SU-DHL-6 (cell line): Measurements from ENCODE around the gene XRCC4.

ENCODE experiments used
- H2AFZ ChIP-seq: fragments of 200-600 bp; sonication (generic); 2 replicates; pipeline ENCODE4 v1.6.1; 2014; ENCODE audit warnings: low read depth, mild to moderate bottlenecking, moderate library complexity, mixed read lengths, antibody characterized with exemption, low read length; ENCODE audit not compliant: severe bottlenecking
- H3F3A ChIP-seq: fragments of 200-600 bp; shearing (Covaris generic); 2 replicates; pipeline ENCODE4 v1.6.0; 2016; ENCODE audit warnings: antibody characterized with exemption, mild to moderate bottlenecking; ENCODE audit not compliant: insufficient read depth
- H3K27ac ChIP-seq: fragments of 200-600 bp; sonication (generic); 2 replicates; pipeline ENCODE4 v1.5.1; 2016; ENCODE audit warnings: low read depth, mild to moderate bottlenecking, low read length, moderate library complexity, mixed read lengths
- H3K27me3 ChIP-seq: fragments of 200-600 bp; sonication (generic), shearing (Covaris generic); 2 replicates; pipeline ENCODE4 v1.6.0; 2014; ENCODE audit warnings: mild to moderate bottlenecking, low read length
- H3K36me3 ChIP-seq: fragments of 200-600 bp; sonication (generic); 2 replicates; pipeline ENCODE4 v1.6.1; 2014; ENCODE audit warnings: mild to moderate bottlenecking, low read length, mixed read lengths
- H3K4me2 ChIP-seq: fragments of 300-600, 200-600 bp; shearing (Covaris generic), sonication (generic); 2 replicates; pipeline ENCODE4 v1.6.0; 2014; ENCODE audit warnings: low read length, low read depth, mild to moderate bottlenecking; ENCODE audit not compliant: poor library complexity, severe bottlenecking
- H3K4me3 ChIP-seq: fragments of 200-600 bp; sonication (generic); 2 replicates; pipeline ENCODE4 v1.5.1; 2014; ENCODE audit warnings: antibody characterized with exemption, low read length, mild to moderate bottlenecking, mixed read lengths; ENCODE audit not compliant: insufficient read depth, poor library complexity, severe bottlenecking
- H3K79me2 ChIP-seq: fragments of 200-600 bp; sonication (generic); 2 replicates; pipeline ENCODE4 v1.6.1; 2014; ENCODE audit warnings: mild to moderate bottlenecking, low read length, moderate library complexity; ENCODE audit not compliant: insufficient read depth
- H3K9ac ChIP-seq: fragments of 200-600 bp; sonication (generic); 2 replicates; pipeline ENCODE4 v1.7.0; 2014; ENCODE audit warnings: mild to moderate bottlenecking, low read length
- H3K9me2 ChIP-seq: fragments of 200-600 bp; sonication (generic); replicated peaks from 2 replicates; pipeline ENCODE4 v1.6.1; 2014; ENCODE audit warnings: low read length; ENCODE audit not compliant: insufficient read depth
- H3K9me3 ChIP-seq: fragments of 200-600 bp; sonication (generic); 2 replicates; pipeline ENCODE4 v1.6.1; 2014; ENCODE audit warnings: low read length, mixed read lengths; ENCODE audit not compliant: insufficient read depth
- H4K20me1 ChIP-seq: fragments of 200-600 bp; sonication (generic); 2 replicates; pipeline ENCODE4 v1.6.1; 2014; ENCODE audit warnings: low read depth, mild to moderate bottlenecking, antibody characterized with exemption, low read length, moderate library complexity, mixed read lengths
- CTCF ChIP-seq: fragments of 200-600 bp; sonication (generic); IDR thresholded peaks from one replicate; pipeline ENCODE4 v1.5.1; 2017; ENCODE audit warnings: antibody characterized with exemption, mild to moderate bottlenecking, low read length, moderate library complexity; ENCODE audit not compliant: insufficient read depth, poor library complexity, severe bottlenecking
- EZH2phosphoT487 ChIP-seq: fragments of 200-600 bp; sonication (generic), shearing (Covaris generic); conservative IDR thresholded peaks from 2 replicates; pipeline ENCODE4 v1.6.1; 2018; ENCODE audit warnings: mild to moderate bottlenecking, antibody characterized with exemption, low read length, moderate library complexity, mixed read lengths

The XRCC4 gene

GRCh38 chr5:83184534-83184933 lies 107.2 kb downstream of the XRCC4 start:
- Histone ChIP-seq H3K27ac (no peak overlapping the region), H2AFZ (no peak overlapping the region), H3K79me2 (no peaks in the 10 kb centered on the region), H3K36me3 (no peaks in the 10 kb centered on the region), H3K9ac (no peak overlapping the region), H3F3A (no peaks in the 10 kb centered on the region), H4K20me1 (no peaks in the 10 kb centered on the region), H3K27me3 (no peaks in the 10 kb centered on the region), H3K9me3 (no peaks in the 10 kb centered on the region), H3K9me2 (no peaks in the 10 kb centered on the region), H3K4me3 (no peak overlapping the region), H3K4me2 (no peak overlapping the region)
- TF ChIP-seq CTCF (no peak), EZH2phosphoT487 (no peak)

GRCh38 chr5:83192947-83193346 lies 115.6 kb downstream of the XRCC4 start:
- H3K79me2 ChIP-seq, result no peaks in the 10 kb centered on the region
- no peak overlapping the region for H2AFZ ChIP-seq
- H3F3A ChIP-seq, result no peaks in the 10 kb centered on the region
- H3K27me3 ChIP-seq, result no peaks in the 10 kb centered on the region
- H3K9ac ChIP-seq, result no peak overlapping the region
- no peak overlapping the region for H3K27ac ChIP-seq
- no peaks in the 10 kb centered on the region for H3K9me3 ChIP-seq
- no peaks in the 10 kb centered on the region for H3K9me2 ChIP-seq
- TF ChIP-seq CTCF, result no peak
- TF ChIP-seq EZH2phosphoT487, result no peak
- H3K36me3 ChIP-seq, result no peaks in the 10 kb centered on the region
- no peaks in the 10 kb centered on the region for H4K20me1 ChIP-seq
- H3K4me2 ChIP-seq, result no peak overlapping the region
- H3K4me3 ChIP-seq, result no peak overlapping the region

- Histone ChIP-seq H3K9ac (no peak overlapping the region), H3F3A (no peaks in the 10 kb centered on the region), H3K27ac (no peak overlapping the region), H3K79me2 (no peaks in the 10 kb centered on the region), H4K20me1 (no peaks in the 10 kb centered on the region), H3K4me2 (no peak overlapping the region), H3K9me2 (no peaks in the 10 kb centered on the region), H3K4me3 (no peak overlapping the region), H3K36me3 (no peaks in the 10 kb centered on the region), H3K9me3 (no peaks in the 10 kb centered on the region), H3K27me3 (no peaks in the 10 kb centered on the region), H2AFZ (no peak overlapping the region)
- TF ChIP-seq EZH2phosphoT487, result no peak
- no peak for TF ChIP-seq CTCF
These were observed 120.1 kb downstream of the XRCC4 start for GRCh38 chr5:83197326-83197967.
